ENCODE results near the gene CCNC.

The CCNC gene

GRCh38 chr6:99608059-99608885, 39.8 kb upstream of the CCNC start:
- DNase-seq (ENCODE audit: low read depth, low spot score) = no peak
- H3K27ac ChIP-seq (ENCODE audit: low read length) = no peak overlapping the region
- H3K27me3 ChIP-seq (ENCODE audit: control insufficient read depth, insufficient read depth, low read length) = peaks cover 88% of the 10 kb centered on the region
- H3K4me3 ChIP-seq (ENCODE audit: low read length) = no peak overlapping the region
- no peaks in the 10 kb centered on the region for H3K9me3 ChIP-seq (ENCODE audit: control insufficient read depth, insufficient read depth, low read length)
- no peaks in the 10 kb centered on the region for H3K36me3 ChIP-seq (ENCODE audit: control insufficient read depth, insufficient read depth, low read length)
- peaks cover 4% of the 10 kb centered on the region for H3K4me1 ChIP-seq (ENCODE audit: control insufficient read depth, insufficient read depth, low read length)
- no CpG with 5 or more reads among the region's 29 CpGs for WGBS (ENCODE audit: insufficient coverage, insufficient read length)

- peaks cover 87% of the 10 kb centered on the region for H3K27me3 ChIP-seq (ENCODE audit: control insufficient read depth, insufficient read depth, low read length)
- no CpG with 5 or more reads among the region's 34 CpGs for WGBS (ENCODE audit: insufficient coverage, insufficient read length)
- no peak for DNase-seq (ENCODE audit: low read depth, low spot score)
- H3K36me3 ChIP-seq (ENCODE audit: control insufficient read depth, insufficient read depth, low read length) = no peaks in the 10 kb centered on the region
- H3K27ac ChIP-seq (ENCODE audit: low read length) = no peak overlapping the region
- H3K4me1 ChIP-seq (ENCODE audit: control insufficient read depth, insufficient read depth, low read length) = peaks cover 4% of the 10 kb centered on the region; the same call in 1 of the 2 replicates
- H3K4me3 ChIP-seq (ENCODE audit: low read length) = no peak overlapping the region
- no peaks in the 10 kb centered on the region for H3K9me3 ChIP-seq (ENCODE audit: control insufficient read depth, insufficient read depth, low read length)
These were observed 39.1 kb upstream of the CCNC start for GRCh38 chr6:99607416-99608036.

- Histone ChIP-seq H3K27me3 (ENCODE audit: control insufficient read depth, insufficient read depth, low read length) (peaks cover 88% of the 10 kb centered on the region), H3K4me3 (ENCODE audit: low read length) (no peak within 1 kb of the TSS)
- DNase-seq (ENCODE audit: low read depth, low spot score) = no peak
These were observed 38.4 kb upstream of the CCNC start, which contains the start of gene PRDM13 for GRCh38 chr6:99606656-99607415. PRDM13 (plus strand) TSS chr6:99606833; CDS start chr6:99607035, 202 bp downstream.

GRCh38 chr6:99605911-99606655, 37.6 kb upstream of the CCNC start:
- no peaks in the 10 kb centered on the region for H3K9me3 ChIP-seq (ENCODE audit: control insufficient read depth, insufficient read depth, low read length)
- H3K27ac ChIP-seq (ENCODE audit: low read length) = no peak overlapping the region
- no CpG with 5 or more reads among the region's 16 CpGs for WGBS (ENCODE audit: insufficient coverage, insufficient read length)
- no peak for DNase-seq (ENCODE audit: low read depth, low spot score)
- H3K4me1 ChIP-seq (ENCODE audit: control insufficient read depth, insufficient read depth, low read length) = peaks cover 4% of the 10 kb centered on the region; the same call in 1 of the 2 replicates
- peaks cover 94% of the 10 kb centered on the region for H3K27me3 ChIP-seq (ENCODE audit: control insufficient read depth, insufficient read depth, low read length)
- H3K4me3 ChIP-seq (ENCODE audit: low read length) = no peak overlapping the region
- H3K36me3 ChIP-seq (ENCODE audit: control insufficient read depth, insufficient read depth, low read length) = no peaks in the 10 kb centered on the region

More at GRCh38 chr6:99606656-99607415, 38.4 kb upstream of the CCNC start, which contains the start of gene PRDM13:
- no CpG with 5 or more reads among the region's 54 CpGs for WGBS (ENCODE audit: insufficient coverage, insufficient read length)
- Histone ChIP-seq H3K9me3 (ENCODE audit: control insufficient read depth, insufficient read depth, low read length) (no peaks in the 10 kb centered on the region), H3K36me3 (ENCODE audit: control insufficient read depth, insufficient read depth, low read length) (no peaks in the 10 kb centered on the region), H3K27ac (ENCODE audit: low read length) (no peak within 1 kb of the TSS), H3K4me1 (ENCODE audit: control insufficient read depth, insufficient read depth, low read length) (peaks cover 4% of the 10 kb centered on the region; the same call in 1 of the 2 replicates)

- no CpG with 5 or more reads among the region's 20 CpGs for WGBS (ENCODE audit: insufficient coverage, insufficient read length)
- DNase-seq (ENCODE audit: low read depth, low spot score) = no peak
- Histone ChIP-seq H3K9me3 (ENCODE audit: control insufficient read depth, insufficient read depth, low read length) (no peaks in the 10 kb centered on the region), H3K4me3 (ENCODE audit: low read length) (no peak overlapping the region), H3K4me1 (ENCODE audit: control insufficient read depth, insufficient read depth, low read length) (peaks cover 4% of the 10 kb centered on the region; the same call in 1 of the 2 replicates), H3K36me3 (ENCODE audit: control insufficient read depth, insufficient read depth, low read length) (no peaks in the 10 kb centered on the region), H3K27me3 (ENCODE audit: control insufficient read depth, insufficient read depth, low read length) (peaks cover 95% of the 10 kb centered on the region), H3K27ac (ENCODE audit: low read length) (no peak overlapping the region)
These were observed 36.7 kb upstream of the CCNC start for GRCh38 chr6:99605074-99605734.

- no CpG with 5 or more reads among the region's 31 CpGs for WGBS (ENCODE audit: insufficient coverage, insufficient read length)
- Histone ChIP-seq H3K36me3 (ENCODE audit: control insufficient read depth, insufficient read depth, low read length) (no peaks in the 10 kb centered on the region), H3K27me3 (ENCODE audit: control insufficient read depth, insufficient read depth, low read length) (peaks cover 91% of the 10 kb centered on the region), H3K27ac (ENCODE audit: low read length) (no peak overlapping the region), H3K4me1 (ENCODE audit: control insufficient read depth, insufficient read depth, low read length) (peaks cover 4% of the 10 kb centered on the region; the same call in 1 of the 2 replicates), H3K4me3 (ENCODE audit: low read length) (no peak overlapping the region), H3K9me3 (ENCODE audit: control insufficient read depth, insufficient read depth, low read length) (no peaks in the 10 kb centered on the region)
- no peak for DNase-seq (ENCODE audit: low read depth, low spot score)
These were observed 36.0 kb upstream of the CCNC start for GRCh38 chr6:99604166-99605073.

- no peaks in the 10 kb centered on the region for H3K36me3 ChIP-seq (ENCODE audit: control insufficient read depth, insufficient read depth, low read length)
- DNase-seq (ENCODE audit: low read depth, low spot score) = no peak
- peaks cover 88% of the 10 kb centered on the region for H3K27me3 ChIP-seq (ENCODE audit: control insufficient read depth, insufficient read depth, low read length)
- no CpG with 5 or more reads among the region's 55 CpGs for WGBS (ENCODE audit: insufficient coverage, insufficient read length)
- H3K4me3 ChIP-seq (ENCODE audit: low read length) = peak overlapping the region; percentile 14; the same call in 1 of the 2 replicates
- no peak overlapping the region for H3K27ac ChIP-seq (ENCODE audit: low read length)
- no peaks in the 10 kb centered on the region for H3K9me3 ChIP-seq (ENCODE audit: control insufficient read depth, insufficient read depth, low read length)
- peaks cover 4% of the 10 kb centered on the region; the same call in 1 of the 2 replicates for H3K4me1 ChIP-seq (ENCODE audit: control insufficient read depth, insufficient read depth, low read length)
These were observed 35.1 kb upstream of the CCNC start for GRCh38 chr6:99603421-99604165.

- no peak overlapping the region for H3K27ac ChIP-seq (ENCODE audit: low read length)
These were observed 34.3 kb upstream of the CCNC start for GRCh38 chr6:99602520-99603420.

More at GRCh38 chr6:99602520-99603420, 34.3 kb upstream of the CCNC start:
- Histone ChIP-seq H3K4me1 (ENCODE audit: control insufficient read depth, insufficient read depth, low read length) (no peaks in the 10 kb centered on the region), H3K36me3 (ENCODE audit: control insufficient read depth, insufficient read depth, low read length) (no peaks in the 10 kb centered on the region), H3K9me3 (ENCODE audit: control insufficient read depth, insufficient read depth, low read length) (no peaks in the 10 kb centered on the region), H3K27me3 (ENCODE audit: control insufficient read depth, insufficient read depth, low read length) (peaks cover 83% of the 10 kb centered on the region), H3K4me3 (ENCODE audit: low read length) (no peak overlapping the region)
- DNase-seq (ENCODE audit: low read depth, low spot score) = no peak
- no CpG with 5 or more reads among the region's 54 CpGs for WGBS (ENCODE audit: insufficient coverage, insufficient read length)
